GM12891 (cell line): ENCODE results near the gene MME.

Source experiments
- DNase-seq: peaks from one replicate; pipeline ENCODE4 v3.0.0; 2011; ENCODE audit warnings: low spot score; ENCODE audit not compliant: insufficient read length
- FAIRE-seq: peaks from 2 replicates; lab custom pipeline; 2011; peaks lifted over from hg19 to GRCh38; lab: Jason Lieb, UNC
- PAX5 ChIP-seq: IDR thresholded peaks from 2 replicates; pipeline ENCODE4 v1.6.1; 2011; ENCODE audit warnings: low read length, moderate library complexity, mild to moderate bottlenecking; ENCODE audit not compliant: insufficient read depth, severe bottlenecking
- POLR2A ChIP-seq: IDR thresholded peaks from 2 replicates; pipeline ENCODE4 v1.6.1; 2011; ENCODE audit warnings: low read depth, low read length, control low read depth
- POLR2AphosphoS5 ChIP-seq: IDR thresholded peaks from 2 replicates; pipeline ENCODE4 v1.6.1; 2011; ENCODE audit warnings: low read depth, low read length, control low read depth
- POU2F2 ChIP-seq: IDR thresholded peaks from 2 replicates; pipeline ENCODE4 v1.6.1; 2011; ENCODE audit warnings: low read depth, mild to moderate bottlenecking, control low read depth, low read length, moderate library complexity
- SPI1 ChIP-seq: IDR thresholded peaks from 2 replicates; pipeline ENCODE4 v1.6.1; 2011; ENCODE audit warnings: low read depth, low read length, control low read depth
- TAF1 ChIP-seq: IDR thresholded peaks from 2 replicates; pipeline ENCODE4 v1.6.1; 2011; ENCODE audit warnings: low read depth, low read length, control low read depth

MME gene

DNA sequence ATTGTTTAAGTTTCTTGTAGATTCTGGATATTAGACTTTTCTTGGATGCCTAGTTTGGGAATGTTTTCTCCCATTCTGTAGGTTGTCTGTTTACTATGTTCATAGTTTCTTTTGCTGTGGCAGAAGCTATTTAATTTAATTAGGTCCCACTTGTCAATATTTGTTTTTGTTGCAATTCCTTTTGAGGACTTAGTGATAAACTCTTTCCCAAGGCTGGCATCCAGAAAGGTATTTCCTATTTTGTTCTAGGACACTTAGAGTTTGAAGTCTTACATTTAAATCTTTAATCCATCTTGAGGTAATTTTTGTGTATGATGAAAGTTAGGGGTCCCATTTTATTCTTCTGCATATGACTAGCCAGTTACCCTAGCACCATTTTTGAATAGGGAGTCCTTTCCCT lies 54.9 kb downstream of the MME start:
- no peak for TF ChIP-seq TAF1
- TF ChIP-seq POU2F2: no peak
- no peak for TF ChIP-seq POLR2AphosphoS5
- no peak for TF ChIP-seq SPI1
- TF ChIP-seq PAX5: no peak
- TF ChIP-seq POLR2A: no peak
- FAIRE-seq (no peak), DNase-seq (no peak)

DNA sequence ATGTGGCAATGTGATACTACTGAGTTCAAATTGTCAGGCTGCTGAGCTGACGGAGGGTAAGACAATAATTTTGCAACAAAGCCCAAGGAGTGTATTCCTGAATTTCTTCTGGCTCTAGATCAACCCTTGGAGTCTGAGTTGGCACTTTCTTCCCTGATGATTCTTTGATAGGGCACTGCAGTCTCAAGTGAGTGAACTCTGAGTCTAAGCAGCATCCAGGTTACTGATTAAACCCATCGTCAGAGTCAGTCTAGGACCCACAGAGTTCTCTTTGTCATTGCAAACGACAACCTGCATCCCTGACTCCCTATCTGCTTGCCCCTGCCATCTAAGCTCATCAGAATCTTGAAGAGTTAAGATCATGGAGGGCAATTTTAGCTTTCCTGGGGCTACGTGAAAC lies 58.6 kb downstream of the MME start:
- FAIRE-seq (no peak), DNase-seq (no peak)
- TF ChIP-seq SPI1 (no peak), PAX5 (no peak), POLR2AphosphoS5 (no peak), POLR2A (no peak), TAF1 (no peak), POU2F2 (no peak)

DNA sequence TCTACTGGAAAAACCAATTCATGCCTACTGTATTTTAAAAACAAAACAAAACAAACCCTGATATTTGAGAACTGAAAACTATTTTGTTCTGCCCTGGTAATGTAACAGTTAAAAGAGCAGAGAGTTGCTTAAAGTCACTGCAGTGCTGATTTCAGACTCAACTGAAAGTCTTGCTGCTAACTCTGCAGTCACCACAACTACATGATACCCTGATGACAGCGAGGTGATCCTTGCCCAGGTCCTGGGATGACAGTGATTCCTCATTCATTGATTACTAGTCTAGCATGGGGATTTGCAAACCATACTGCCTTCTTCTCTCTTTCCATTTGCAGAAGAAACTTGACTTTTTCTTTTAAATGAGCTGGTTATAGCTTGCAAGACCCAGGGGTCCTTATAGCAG lies 67.5 kb downstream of the MME start:
- no peak for FAIRE-seq

DNA sequence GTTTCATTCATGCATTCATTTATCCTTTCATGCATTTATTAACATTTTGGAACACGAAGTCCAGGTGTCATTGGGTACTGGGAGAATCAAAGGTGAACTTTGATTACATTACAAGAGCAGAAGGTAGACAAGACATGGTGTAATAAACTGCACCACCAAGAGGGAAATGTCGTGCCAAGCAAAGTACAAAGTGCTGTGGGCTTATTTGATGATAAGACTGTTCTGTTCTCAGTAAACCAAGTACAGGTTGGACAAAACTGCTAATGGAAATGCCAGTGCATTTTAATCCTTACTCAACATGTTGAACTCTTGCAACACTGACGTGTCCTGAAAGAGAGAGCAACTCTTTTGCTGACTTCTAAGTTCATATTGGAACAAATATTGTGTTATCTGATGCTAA lies 69.4 kb downstream of the MME start:
- DNase-seq (no peak), FAIRE-seq (no peak)
- TF ChIP-seq TAF1 (no peak), POU2F2 (no peak), SPI1 (no peak), POLR2AphosphoS5 (no peak), POLR2A (no peak), PAX5 (no peak)

More for the DNA sequence above, 67.5 kb downstream of the MME start:
- TF ChIP-seq POLR2A: no peak
- TF ChIP-seq SPI1: no peak
- no peak for TF ChIP-seq PAX5
- TF ChIP-seq TAF1: no peak
- TF ChIP-seq POLR2AphosphoS5: no peak
- no peak for TF ChIP-seq POU2F2
- no peak for DNase-seq

DNA sequence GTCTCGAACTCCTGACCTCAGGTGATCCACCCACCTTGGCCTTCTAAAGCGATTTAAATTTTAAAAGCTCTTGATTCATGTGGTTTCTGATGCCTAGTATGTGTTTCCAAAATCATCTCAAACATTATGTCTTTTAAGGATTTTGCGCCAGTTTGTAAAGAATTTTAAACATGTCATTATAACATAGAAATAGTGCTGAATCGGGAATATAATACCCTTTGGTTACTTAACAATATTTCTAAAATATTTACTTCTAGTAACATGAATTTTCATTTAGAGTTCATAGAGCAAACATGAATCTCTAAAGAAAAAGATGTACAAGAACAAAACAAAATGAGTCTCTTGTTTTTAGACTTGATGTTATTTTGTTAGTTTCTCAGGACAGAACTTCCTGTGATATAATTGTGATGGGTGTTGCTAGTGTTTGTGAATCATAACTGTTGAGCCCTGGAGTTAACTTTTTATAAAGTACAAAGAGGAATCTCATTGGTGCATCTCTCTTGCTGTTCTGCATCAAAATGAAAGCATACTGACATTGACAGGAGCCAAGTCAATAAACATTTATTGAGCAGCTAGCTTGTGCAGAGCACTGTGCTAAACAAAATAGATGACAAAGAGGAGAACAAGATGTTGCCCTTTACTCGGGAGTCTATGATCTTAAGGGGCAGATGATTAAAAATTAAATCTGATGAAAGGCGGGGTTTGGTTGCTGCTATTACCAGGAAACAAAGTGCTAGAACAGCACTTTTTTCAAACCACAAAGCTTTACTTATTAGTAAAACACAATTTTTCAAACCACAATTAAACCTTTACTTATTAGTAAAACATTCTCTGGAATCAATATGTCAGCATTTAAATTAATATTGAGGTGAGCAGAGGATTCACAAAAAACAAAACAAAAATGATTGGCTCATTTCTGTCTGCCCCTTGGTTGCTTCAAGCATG lies 73.4 kb downstream of the MME start:
- FAIRE-seq: no peak
- no peak for DNase-seq
- TF ChIP-seq POLR2A: no peak

DNA sequence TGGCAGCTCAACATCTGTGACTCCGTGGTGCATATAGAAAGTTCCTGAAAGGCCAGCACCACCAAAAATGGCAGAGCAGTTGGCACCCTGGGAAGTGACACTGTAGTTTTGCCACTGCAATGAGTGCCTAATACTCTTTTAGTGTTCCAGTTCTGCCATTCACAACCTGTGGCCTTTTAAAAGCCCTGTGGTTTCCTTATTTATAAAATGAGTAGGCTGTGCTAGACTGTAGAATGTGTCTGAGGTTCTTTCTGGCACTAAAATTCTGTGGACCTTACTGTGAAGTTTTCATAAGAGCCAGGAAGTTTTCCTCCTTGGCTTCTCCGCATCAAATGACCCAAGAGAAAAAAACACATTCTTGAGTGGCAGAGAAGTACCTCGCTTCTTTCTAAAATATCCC lies 74.1 kb downstream of the MME start:
- DNase-seq (no peak), FAIRE-seq (no peak)
- no peak for TF ChIP-seq SPI1
- TF ChIP-seq TAF1: no peak
- TF ChIP-seq POU2F2: no peak
- no peak for TF ChIP-seq PAX5
- TF ChIP-seq POLR2A: no peak
- no peak for TF ChIP-seq POLR2AphosphoS5

DNA sequence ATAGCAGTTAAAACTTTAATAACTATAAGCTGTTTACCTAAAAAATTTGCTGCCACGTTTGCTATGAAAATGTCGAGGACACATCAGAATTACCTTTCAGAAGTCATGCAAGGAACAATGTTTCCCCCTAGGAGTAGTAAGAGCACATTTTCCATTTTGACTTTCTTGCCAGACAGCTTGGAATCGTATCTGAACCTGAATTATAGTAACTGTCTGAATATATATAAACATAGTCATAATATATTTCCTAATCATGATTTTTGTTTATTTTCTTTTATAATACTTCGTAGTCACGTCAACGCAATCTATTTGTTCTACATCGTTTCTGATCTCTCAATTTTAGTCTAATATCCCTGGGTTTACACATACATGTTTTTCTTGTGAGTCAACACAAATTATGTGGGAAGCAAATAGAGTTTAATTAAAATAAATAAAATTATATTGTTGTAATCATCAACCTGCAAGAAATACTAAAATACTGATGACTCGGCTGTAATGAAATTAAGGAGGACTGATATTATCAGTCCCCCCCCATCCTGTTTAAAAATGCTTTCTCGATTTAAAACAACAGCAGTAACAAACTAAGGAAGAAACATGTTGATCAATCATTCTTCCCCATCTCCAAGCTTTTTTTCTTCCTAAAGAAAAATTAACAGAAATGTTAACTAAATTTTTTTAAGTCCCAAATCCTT lies 78.4 kb downstream of the MME start:
- TF ChIP-seq TAF1 (no peak), SPI1 (no peak), POLR2A (no peak), POLR2AphosphoS5 (no peak), PAX5 (no peak), POU2F2 (no peak)
- no peak for FAIRE-seq
- no peak for DNase-seq

DNA sequence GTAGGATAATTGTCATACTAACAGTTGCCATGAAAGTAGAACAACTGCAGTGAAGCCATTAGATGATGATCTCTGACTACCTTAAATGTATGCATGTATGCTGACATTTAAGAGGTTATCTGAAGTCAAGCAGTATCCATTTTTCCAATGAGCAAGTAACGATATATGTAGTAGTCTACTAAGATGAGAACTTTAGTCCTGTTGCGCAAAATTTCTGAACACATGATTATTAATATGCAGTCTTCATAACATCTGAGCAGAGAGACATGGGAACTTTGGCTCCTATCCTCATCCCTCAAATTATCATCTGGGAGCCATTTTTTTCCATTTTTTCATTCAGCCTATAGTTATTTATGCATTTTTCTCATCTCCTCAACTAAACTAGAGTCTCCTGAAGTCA lies 79.2 kb downstream of the MME start:
- FAIRE-seq (no peak), DNase-seq (no peak)
- no peak for TF ChIP-seq POU2F2
- TF ChIP-seq POLR2A: no peak
- no peak for TF ChIP-seq TAF1
- TF ChIP-seq PAX5: no peak
- TF ChIP-seq SPI1: no peak
- no peak for TF ChIP-seq POLR2AphosphoS5

DNA sequence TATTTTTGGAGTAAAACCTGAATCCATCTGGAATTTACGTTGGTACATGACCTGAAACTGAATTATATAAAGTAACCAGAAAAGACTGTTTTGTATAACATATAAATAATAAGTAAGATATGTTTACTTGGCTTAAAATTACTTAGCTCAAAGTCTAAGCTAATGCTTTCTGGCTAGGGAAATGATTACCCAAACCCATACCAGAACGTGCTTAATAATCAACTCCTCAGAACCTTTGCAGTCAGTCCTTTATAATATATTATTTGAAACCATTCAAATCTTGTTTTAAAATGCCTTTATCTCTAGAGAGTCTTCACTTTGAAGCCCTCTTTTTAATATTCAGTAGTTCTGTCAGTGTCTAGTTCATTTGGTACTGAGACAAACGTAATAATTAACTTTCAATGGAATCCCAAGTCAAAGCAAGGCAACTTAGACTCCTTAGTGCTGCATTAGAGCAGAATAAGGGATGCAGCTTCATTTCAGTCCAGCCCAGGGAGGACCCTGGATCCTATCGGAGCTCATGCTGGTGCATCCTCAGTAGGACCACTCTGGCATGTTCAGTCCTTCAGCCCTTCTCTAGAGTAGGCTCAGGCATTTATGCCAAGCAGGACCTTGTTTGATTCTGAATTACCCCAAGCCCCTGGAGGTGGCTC lies 81.6 kb downstream of the MME start:
- DNase-seq: no peak
- TF ChIP-seq TAF1: no peak
- no peak for TF ChIP-seq SPI1
- no peak for TF ChIP-seq POLR2A
- TF ChIP-seq PAX5: no peak
- TF ChIP-seq POLR2AphosphoS5: no peak
- no peak for TF ChIP-seq POU2F2
- FAIRE-seq: no peak

DNA sequence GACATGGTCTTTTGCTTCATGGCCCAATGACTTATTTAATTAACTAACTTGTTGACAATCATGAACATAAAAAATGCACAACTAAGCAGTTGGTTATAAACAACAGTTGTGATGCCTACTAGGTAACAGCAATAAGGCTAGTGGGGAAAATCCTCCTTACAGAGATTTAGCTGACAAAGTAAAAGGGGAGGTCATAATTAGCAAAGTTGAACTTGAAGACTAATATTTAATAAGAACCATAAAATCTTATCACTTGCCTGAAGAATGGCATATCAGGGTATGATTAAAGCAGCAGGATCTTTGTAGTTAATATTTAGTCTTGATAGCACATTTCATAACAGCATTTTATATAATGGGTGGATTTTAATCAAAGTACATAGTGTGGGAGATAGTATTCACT lies 84.2 kb downstream of the MME start:
- TF ChIP-seq POLR2A: no peak
- no peak for TF ChIP-seq SPI1
- TF ChIP-seq POLR2AphosphoS5: no peak
- TF ChIP-seq TAF1: no peak
- DNase-seq (no peak), FAIRE-seq (no peak)
